GM21381 (cell line): Measurements from ENCODE around the gene HIF1AN.
"Not testable (repeated sequence)": the region's sequence is repeated elsewhere in the genome, so short reads cannot be mapped to it uniquely, and the experiment has no call there.

Experiments
- ATAC-seq: cut with Tn5 transposase; IDR thresholded peaks from one replicate; pipeline ENCODE4 v1.9.1; 2021; ENCODE audit warnings: mild to moderate bottlenecking, moderate library complexity; ENCODE audit not compliant: unreplicated experiment

The HIF1AN gene

GRCh38 chr10:100565206-100565985, 29.7 kb downstream of the HIF1AN start:
- no peak for ATAC-seq

- ATAC-seq, result no peak
Observed at GRCh38 chr10:100566561-100566960, 30.8 kb downstream of the HIF1AN start.

- ATAC-seq, result no peak
Observed at GRCh38 chr10:100567249-100567648, 31.5 kb downstream of the HIF1AN start.

GRCh38 chr10:100567826-100568225, 32.1 kb downstream of the HIF1AN start:
- no peak for ATAC-seq

GRCh38 chr10:100568912-100569311, 33.2 kb downstream of the HIF1AN start:
- no peak for ATAC-seq

GRCh38 chr10:100569687-100570481, 34.1 kb downstream of the HIF1AN start:
- no peak for ATAC-seq

- ATAC-seq, result no peak
Observed at GRCh38 chr10:100570506-100570905, 34.8 kb downstream of the HIF1AN start.

- ATAC-seq, result no peak
Observed at GRCh38 chr10:100571084-100571856, 35.5 kb downstream of the HIF1AN start.

GRCh38 chr10:100575146-100575545, 39.4 kb downstream of the HIF1AN start:
- ATAC-seq, result not testable (repeated sequence)

- no peak for ATAC-seq
Observed at GRCh38 chr10:100575585-100576281, 40.0 kb downstream of the HIF1AN start.

- ATAC-seq, result no peak
Observed at GRCh38 chr10:100576282-100576635, 40.5 kb downstream of the HIF1AN start.

- ATAC-seq, result no peak
Observed at GRCh38 chr10:100579261-100580090, 43.7 kb downstream of the HIF1AN start.

GRCh38 chr10:100586959-100587358, 51.2 kb downstream of the HIF1AN start:
- no peak for ATAC-seq

GRCh38 chr10:100598166-100598565, 62.4 kb downstream of the HIF1AN start:
- ATAC-seq, result no peak

- no peak for ATAC-seq
Observed at GRCh38 chr10:100600218-100600617, 64.5 kb downstream of the HIF1AN start.

GRCh38 chr10:100607439-100607838, 71.7 kb downstream of the HIF1AN start:
- ATAC-seq, result no peak
